Glomerular visceral epithelial cell (primary cell): Measurements from ENCODE around the gene SCFD2.
A peak's percentile ranks its signal among the peaks of the same experiment; 100 is the strongest.

ENCODE experiments used
- DNase-seq: peaks from one replicate; pipeline ENCODE4 v3.0.0-alpha.2; 2016; ENCODE audit errors: extremely low spot score

SCFD2 gene

GRCh38 chr4:52989865-52990264 is 376.0 kb downstream of the SCFD2 start:
- no peak for DNase-seq

DNA sequence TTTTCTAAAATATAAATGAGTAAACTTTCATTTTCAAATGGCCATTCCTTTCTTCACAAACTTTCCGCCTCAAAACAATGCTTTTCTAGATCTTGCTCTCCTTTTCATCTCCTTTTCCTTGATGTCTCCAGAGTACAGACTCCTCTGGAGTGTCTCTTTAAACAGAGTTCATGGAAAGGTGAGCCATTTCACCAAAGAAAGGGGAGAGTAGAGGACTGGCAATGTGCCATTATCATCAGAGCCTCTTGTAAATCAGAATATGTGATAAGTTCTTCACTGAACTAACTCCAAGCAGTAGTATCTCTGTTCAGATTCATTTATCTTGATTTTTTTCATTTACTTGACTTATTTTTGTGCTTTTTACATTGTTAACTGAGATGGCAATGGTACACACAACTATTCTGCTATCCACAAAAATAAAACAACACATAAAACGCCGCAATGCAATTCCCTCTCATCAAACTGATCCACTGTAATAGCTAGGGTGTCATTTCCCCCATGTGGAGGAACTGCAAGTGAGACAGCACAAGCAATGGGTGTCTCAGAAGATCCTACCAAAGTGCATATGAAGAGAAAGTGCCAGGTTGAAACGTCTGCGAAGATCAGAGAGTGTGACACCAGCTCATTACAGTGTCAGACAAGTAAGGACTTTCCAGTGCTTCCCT is 378.3 kb downstream of the SCFD2 start:
- no peak for DNase-seq

GRCh38 chr4:52984462-52984881 is 381.4 kb downstream of the SCFD2 start:
- DNase-seq = no peak

DNA sequence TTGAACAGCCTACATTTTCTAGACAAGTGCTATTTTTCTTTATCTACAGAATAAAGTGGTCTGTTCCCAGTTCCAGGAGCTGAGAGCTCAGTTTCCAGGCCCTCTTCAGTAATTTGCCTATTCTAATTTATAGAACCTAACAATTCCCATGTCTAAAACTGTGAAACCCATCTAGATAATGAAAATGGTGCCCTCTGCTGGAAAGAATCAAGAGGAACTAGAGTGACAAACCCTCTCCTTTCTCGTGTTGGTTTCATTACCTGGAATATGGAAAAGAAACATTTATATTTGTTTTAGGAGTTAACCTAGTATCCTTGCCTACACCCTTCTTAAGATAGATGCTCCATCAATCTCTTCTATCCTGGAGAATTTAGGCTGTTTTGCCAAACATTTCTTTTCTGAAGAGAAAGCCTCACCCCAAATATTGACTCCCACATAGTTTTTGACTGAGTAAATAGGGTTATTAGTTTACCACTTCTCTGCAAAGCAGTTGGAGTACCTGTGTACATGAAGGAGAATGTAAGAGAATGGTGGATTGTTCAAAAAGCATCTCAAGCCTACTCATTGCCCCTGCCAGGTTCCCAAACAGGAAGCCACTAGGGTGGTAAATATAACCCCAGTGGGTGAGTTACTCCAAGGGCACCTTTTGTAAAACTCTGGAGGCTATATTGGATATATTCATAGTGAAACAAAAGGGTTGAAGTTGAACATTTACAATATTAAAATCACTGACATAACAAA is 382.1 kb downstream of the SCFD2 start:
- peak; percentile 62 for DNase-seq

DNA sequence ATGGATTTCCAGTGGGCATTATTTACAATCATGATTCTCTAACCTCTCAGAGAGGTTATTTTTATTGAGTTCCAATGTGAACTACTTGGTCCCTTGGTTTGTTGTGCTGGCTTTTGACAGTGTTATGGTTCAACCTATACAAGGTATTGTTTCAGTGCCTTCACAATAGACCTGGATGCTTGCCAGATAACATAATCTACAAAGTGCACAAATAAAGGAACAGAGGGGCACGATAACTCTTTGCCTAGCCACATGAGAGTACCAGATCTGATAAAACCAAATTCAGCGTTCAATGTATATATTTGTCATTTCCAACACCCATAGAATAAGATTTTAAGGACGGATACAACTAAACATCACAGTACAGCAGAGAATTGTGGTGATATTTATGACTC is 382.9 kb downstream of the SCFD2 start:
- DNase-seq = no peak

- peak; percentile 47 for DNase-seq
Observed at GRCh38 chr4:52982255-52982945, 383.5 kb downstream of the SCFD2 start.

DNA sequence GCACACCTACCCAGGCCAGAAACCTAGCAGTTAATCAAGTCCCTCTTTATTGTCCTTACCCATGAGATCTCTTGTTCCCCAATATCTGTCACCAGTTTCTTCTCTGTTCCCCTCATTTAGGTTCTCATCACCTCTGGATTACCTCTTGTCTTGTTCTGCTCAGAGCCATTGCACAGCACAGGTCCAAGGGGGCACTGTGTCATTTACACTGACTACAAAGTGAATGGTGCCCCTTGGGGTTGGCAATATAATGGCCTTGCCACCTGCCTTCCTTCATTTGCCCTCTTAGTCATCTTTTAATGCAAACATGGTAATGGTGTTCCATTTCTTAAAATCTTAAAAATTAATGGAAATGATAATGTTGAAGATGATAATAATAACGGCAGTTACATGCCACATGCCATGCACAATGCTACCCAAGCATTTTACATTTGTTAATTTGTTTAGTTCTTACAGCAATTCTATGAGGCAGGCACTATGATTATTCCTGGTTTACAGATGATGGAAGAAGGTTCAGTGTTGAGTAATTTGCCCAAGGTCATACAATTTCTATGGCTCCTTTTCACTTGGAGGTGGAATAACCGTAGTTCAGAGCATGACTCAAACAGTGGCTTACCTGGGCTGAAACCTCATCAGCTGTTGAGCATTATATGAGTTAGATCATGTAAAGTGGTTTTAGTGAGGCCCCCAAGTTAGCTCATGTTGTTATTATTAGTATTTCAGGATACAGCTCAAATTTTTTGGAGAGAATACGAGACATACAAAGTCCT is 385.9 kb downstream of the SCFD2 start:
- DNase-seq = no peak

DNA sequence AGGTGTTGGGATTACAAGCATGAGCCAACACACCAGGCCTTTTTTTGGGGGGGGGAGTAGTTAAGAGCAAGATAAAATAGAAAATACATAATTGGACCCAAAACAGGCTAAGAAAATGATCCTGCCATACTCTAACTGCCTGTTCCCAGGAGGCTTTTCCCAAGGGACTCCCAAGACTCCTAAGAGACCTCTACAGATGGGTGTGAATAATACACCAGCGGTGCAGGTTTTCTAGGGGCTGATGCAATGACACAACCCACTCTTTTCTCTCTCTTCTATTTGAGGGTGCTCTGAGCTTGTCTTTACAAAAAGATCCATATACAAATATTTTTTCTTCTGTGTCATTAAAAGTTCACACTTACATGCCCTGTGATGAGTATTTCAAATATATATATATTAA is 386.8 kb downstream of the SCFD2 start:
- DNase-seq = no peak

DNA sequence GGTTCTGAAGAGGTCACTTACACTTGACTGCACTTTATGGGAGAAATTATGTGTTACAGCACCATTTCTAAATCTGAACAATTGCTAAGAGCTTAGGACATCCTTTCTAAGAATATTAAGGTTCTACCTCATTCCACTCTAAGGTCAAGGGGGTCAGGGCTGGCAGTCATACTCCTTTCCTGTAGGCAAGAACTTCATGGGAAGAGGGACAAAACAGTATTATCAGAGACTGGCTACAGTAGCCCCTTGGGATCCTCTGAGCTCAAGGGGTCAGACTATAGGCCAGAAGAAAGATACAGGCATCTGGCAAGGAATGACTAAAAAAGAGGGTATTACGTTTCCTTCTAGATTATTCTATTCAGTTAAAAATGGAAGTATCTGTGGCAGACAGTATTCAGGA is 388.6 kb downstream of the SCFD2 start:
- DNase-seq = no peak

DNA sequence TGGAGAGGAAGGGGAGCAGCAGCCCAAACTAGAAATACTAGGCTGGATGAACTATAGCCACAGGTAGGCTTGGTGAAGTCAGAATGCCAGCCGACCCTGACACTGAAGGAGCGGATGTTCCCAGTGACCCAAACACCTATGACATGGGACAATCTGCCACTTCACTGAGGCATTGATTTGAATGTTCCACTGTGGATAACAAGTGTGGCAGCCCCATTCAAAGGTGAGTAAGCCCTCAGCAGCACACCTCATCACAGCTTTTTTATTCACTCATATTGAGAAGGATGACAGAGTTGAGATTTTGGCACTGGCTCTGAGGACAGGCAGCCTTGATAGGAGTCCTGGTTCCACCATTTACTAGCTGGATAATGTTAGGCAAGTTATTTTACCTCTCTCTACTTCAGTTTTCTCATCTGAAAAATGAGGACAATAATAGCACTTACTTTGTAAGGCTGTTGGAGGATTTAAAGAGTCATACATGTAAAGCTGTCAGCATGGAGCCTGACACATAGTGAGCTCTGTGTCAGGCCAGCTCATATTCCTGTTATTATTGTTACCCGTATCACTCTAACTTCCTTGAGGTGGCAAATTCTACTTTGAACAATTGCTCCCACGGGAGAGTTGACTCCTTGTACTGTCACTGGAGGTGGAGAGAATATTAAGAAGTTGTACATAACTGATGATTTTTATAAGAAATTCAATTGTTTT is 389.2 kb downstream of the SCFD2 start:
- no peak for DNase-seq

- DNase-seq = no peak
Observed at GRCh38 chr4:52968691-52969090, 397.2 kb downstream of the SCFD2 start.

DNA sequence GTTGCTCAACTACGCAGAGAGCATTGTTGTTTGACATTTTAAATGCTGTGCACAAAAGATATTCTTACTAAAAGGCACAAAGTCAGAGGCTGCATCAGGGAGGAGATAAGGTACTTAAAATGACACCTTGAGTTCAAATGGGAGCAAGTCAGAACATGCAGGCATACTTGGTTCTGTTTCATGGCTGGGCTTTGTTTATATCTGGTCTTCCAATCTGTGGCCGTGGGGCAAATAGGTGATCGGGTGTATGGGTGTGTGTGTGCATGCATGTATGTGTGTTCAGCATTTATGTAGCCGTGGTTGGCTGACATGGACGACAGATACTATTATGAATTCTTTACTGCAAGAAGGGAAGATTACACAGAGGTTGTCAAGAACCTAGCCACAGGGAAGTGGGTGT is 397.6 kb downstream of the SCFD2 start:
- DNase-seq = no peak

- no peak for DNase-seq
Observed at GRCh38 chr4:52966781-52967180, 399.1 kb downstream of the SCFD2 start.

GRCh38 chr4:52966172-52966571 is 399.7 kb downstream of the SCFD2 start:
- no peak for DNase-seq

GRCh38 chr4:52964561-52965101 is 401.2 kb downstream of the SCFD2 start:
- no peak for DNase-seq

- no peak for DNase-seq
Observed at GRCh38 chr4:52964011-52964410, 401.9 kb downstream of the SCFD2 start.

GRCh38 chr4:52962721-52963120 is 403.1 kb downstream of the SCFD2 start:
- no peak for DNase-seq

DNA sequence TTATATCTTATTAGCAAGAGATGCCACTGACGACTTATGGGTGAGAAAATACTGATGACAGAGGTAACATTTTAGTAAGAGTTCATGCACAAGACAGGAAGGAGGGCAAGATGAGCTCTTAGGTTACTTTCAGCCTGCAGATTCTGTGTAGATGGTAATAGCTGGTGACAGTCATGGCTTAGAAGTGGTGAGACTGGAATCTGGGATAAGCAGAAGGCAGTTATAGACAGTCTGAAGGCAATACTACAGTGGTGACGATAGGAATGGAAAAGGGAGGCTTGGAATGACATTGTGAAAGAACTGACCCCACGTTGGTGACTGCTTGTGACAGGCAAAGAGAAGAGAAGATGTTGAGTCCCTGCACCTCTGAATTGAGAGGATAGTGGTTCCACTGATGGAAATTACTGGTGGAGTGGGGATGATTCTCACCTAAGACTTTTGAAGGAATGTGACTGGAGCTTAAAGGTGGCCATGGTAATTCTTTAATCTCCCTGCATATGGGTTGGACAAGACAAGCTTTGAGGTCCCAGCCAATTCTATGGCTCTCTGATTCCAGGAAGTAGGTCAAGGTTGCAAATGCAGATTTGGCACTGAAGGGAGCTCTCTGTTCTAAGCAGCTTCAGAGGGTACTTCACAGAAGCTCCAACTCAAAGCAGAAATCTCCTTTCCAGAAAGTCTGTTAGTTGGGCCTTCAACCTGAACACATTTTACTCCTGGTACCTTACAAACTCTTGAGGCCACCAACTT is 404.0 kb downstream of the SCFD2 start:
- DNase-seq = no peak

DNA sequence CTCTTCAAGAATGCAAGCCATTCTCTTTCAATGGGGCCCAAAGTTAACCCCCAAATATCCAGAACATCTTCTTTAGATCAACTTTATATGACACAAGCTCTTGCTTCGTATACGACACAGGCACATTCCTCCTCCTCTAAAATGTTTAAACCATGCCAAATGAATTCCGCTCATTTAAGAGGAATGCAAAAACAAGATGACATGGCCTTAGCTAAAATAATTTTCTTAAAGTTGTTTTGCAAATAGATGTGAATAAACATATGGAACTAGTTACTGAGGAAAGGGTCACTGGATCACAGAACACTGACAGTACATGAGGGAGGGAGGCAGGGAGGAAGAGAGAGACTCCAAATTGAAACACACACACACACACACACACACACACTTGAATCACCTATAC is 406.3 kb downstream of the SCFD2 start:
- DNase-seq = no peak

DNA sequence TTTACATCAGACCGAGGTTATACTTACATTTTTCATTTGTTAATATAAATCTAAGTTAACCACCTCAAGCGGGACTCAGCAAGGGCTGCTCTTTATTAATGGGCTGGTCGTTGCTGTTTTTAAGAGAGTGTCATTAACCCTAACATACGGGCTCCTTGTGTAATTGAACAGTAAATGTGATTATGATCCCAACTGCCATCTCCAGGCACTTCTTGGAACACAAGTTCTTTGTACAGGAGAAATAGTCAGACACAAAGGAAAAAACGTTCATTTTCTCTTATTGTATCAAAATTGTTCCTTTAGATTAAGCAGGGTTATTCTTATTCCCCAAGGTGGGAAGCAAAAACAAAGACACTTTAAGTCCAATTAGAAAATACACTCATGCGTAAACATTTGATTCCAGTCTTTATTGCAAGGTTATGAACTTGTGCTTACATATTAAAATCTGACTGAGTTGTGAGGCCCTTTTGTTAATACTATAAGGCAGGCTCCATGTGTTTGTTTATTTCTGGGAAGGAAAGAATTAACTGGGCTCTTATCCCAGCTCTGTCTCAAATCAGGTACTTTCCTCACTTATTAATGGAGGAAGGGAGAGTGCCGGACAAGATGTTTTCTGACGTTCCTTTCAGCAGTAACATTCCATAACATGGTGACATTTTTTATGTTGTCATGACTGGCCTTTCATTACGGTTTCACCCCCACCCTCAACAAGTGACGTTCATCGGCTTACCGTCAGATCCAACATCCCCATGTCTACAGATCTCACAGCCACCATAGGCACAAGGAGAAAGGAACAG is 407.8 kb downstream of the SCFD2 start:
- no peak for DNase-seq
